GM18517 (cell line): Measurements from ENCODE around the gene FLNB.

Source experiments
- ATAC-seq: cut with Tn5 transposase; IDR thresholded peaks from one replicate; pipeline ENCODE4 v1.9.1; 2021; ENCODE audit warnings: mild to moderate bottlenecking, moderate library complexity; ENCODE audit not compliant: unreplicated experiment

Gene FLNB

DNA sequence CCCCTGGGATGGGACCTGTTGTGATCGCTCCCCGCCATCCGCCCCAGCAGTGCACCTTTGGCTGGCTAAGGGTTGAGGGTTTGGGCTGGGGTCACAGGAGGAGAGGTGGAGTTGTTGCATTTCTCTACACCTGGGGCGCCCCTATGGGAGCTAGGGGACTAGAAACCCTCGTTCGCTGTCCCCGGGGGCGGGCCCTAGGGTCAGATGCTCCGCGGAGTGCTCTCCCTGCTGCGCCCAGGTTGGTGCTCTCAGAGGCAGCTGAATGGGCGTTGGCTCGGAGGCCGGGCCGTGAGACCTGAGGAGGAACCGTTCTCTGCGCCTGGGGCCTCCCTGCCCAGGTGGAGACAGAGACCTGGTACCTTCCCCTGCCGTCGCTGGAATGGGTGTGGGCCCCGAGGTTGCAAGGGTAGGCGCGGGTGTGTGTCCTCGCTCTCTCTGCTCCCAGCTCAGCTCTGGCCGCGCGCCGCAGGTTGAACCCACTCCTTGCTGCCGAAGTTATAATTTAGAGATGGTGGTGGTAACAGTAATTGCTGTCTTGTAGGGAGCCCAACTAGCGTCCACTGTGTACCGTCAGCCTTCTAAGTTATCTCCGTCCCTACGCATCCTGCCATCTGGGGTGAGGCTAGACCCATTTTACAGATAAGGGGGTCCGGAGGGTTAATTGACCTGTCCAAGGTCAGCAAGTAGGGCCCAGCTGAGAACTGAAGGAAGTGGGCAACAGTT is 965 bp downstream of the FLNB start:
- ATAC-seq = no peak

DNA sequence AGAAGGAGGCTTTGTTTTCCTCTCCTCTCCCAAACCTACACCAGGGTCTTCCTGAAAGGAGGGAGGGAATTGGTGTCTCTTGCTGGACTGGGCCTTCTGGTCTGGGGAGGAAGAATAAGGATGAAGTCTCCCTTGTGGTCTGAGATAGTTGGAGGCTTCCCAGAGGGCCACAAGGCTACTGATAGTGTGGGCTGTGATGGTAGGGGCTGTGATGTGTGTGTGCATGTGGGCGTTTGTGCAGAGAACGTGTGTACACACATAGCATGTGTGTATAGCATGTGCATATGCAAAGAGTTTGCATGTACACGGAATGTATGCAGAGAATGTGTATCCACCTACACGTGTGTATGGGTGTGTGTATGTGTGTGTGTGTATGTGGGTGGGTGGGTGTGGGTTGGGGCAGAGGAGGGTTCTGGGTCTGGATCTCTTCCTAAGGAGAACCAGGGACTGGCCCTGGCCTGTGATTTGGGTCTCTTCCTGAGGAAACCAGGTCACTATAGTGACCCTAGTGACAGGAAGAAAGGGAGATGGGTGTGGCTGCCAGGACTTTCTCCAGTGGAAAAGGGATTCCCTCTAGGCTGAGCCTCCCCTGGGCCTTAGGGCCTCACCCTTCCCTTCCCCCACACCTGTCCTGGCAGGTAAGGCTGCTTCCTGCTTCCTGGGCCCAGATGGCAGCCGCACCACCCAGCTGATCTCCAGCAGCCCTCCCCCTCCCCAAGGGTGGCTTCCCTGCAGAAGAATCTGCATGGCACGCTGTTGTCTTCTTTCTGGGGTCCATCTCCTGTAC is 1.7 kb downstream of the FLNB start:
- no peak for ATAC-seq

DNA sequence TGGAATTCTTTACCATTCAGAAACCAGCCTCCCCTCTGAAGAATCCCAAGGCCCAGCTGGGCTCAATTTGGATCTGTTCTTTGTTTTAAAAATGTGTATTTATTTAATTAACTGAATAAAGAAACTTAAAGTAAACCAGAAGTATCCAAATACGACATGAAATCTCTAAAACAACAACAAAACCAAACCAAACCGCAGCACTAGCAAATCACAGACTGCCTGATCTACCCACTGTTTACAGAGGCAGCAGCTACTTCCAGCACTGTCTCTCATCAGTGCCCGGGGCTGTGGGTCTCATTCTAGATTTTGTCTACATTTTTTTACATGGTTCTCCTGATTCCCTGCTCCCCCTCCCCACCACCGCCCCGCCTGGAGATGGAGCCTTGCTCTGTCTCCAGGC is 2.3 kb downstream of the FLNB start:
- no peak for ATAC-seq

DNA sequence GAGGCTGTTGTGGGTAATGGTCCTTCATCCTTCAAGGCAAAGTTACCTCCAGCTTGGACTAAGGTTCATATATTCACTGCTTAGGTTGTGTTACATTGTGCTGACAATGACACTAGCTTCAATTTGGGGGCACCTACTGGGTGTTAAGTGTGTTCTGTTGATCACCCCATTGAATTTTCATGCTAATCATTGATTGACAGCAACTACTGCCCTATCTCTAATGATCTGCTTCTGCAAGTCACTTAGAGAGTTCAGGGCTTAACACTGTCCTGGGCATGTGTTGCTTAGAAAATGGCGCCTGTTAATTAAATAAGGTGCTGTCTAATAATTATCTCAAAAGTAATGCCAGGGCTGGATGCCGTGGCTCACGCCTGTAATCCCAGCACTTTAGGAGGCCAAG is 3.4 kb downstream of the FLNB start:
- no peak for ATAC-seq

DNA sequence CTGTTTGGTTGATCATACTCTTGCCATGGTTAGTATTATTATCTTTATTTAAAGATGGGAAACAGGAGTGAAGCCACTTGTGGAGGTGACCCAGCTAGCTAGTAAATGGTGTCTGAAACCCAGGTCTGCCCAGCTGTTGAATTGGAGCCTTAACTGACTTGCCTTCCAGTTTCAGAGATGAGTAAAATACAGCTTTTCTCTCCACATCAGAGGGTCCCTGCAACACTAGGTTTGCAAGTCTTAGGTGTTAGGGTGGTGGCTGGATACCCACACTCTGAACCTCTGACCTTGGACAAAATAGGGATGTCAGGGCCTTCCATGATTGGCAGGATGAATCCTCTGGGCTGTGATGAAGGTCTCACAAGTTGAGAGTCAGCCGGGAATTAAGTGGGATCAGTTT is 4.1 kb downstream of the FLNB start:
- no peak for ATAC-seq

DNA sequence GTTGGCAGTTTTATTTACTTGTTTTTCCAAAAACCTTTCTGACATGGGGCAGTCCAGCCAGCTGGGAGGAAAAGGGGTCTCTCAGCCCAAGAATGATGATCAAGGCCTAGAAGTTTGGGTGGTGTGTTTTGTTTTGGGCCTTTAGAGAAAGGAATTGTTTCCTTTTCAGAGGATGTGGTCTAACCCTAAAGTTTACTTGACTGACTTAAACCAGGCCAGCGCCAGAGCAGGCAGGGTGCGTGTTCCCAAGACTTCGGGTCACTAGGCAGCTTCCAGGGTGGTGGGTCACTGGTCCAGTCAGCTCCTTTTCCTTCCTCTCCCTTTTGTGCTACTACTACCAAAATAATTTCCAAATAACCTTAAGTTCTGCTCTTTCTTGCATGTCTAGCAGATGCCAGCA is 4.9 kb downstream of the FLNB start:
- ATAC-seq = no peak

DNA sequence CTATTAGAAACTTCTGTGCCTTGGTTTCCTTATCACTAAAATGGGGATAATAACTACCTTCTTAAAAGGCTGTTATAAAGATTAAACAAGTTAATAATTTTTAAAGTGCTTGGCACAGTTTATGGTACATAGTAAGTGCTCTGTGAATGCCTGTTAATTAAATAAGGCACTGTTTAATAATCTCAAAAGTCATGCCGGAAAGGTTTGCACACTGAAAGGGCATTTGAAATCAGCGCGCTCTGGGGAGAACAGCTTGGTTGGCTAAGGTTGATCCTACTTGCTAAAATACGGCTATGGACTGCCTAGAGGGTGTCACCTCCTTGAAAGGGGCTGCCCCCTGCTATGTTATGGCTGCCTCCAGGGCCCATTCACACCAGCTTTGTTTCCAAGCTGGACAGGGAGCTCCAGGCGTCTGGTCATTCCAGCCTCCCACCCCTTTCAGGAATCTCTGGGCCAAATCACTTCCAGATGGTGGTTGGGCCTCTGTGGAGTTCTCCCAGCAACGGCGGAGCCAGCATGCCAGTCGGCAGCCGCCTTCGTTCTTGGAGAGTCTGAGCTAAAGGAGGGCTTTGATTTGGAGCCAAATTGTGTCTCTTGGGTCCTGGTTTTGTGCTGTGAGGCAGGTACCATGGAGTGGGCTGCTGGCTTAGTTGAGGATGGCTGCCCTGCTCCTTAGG is 5.9 kb downstream of the FLNB start:
- no peak for ATAC-seq

DNA sequence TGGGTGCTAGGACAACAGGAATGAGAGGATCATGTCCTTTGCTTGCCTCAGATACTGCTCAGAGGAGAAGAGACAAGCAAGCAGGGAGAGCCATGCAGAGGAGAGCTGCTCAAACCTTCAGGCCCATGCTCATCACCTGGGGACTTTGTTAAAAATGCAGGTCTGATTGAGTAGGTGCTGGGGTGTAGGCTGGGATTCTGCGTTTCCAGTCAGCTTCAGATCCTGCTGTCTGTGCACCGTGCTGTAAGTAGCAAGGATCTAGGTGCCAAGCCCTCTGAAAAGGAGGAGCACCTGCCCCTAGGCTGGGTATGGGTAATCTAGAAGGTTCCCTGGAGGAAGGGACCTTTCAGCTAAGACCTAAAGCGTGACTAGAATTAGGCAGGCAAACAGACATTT is 7.3 kb downstream of the FLNB start:
- no peak for ATAC-seq

DNA sequence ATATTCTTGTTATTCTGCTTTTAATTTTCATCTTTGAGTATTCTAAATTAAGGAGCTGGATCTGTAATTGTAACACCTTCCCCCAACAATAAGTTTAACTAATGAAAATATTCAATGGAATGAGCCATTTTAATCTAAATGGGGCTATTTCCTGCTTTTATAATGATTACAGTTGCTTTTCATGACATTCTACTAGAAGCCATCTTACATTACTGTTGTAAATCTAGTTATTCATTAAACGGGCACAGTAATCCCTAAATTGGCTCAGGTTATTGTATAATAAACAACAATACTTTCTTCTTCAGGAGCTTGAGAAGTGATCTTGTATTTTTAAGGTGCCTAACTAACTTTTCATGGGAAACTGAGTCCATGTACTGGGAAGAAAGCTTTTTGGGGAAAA is 8.5 kb downstream of the FLNB start:
- ATAC-seq = no peak

DNA sequence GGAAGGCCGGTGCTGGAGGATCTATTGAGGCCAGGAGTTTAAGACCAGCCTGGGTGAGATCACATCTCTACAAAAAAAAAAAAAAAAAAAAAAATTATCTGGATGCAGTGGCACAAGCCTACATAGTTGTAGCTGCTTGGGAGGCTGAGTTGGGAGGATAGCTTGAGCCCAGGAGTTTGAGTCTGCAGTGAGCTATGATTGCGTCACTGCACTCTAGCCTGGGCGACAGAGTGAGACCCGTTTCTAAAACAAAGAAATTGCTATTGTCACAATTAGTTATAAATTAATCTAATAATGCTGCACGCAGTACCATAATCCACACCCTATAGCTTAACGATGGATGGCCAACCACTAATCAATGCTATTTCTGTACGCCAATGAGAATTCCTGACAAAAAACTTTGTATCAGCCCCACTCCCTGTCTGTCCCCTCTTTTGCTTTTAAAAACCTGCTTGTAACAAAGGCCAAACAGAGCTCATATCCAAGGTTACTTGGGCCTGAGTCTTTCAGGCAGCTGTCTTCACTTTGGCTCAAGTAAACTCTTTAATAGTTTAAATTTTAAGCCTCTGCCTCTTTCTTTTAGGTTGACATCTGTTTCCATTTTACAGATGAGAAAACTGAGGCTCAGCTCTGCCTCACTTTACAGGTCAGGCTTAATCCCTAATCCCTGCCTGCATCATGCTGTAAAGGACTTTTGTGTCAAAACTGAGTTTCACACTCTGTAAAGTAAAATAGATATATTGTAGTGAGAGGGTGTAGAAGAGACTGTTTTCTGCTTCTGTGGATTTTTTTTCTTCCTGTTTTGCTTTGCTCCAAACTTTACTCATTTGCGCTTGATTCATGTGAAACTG is 10.9 kb downstream of the FLNB start:
- no peak for ATAC-seq

DNA sequence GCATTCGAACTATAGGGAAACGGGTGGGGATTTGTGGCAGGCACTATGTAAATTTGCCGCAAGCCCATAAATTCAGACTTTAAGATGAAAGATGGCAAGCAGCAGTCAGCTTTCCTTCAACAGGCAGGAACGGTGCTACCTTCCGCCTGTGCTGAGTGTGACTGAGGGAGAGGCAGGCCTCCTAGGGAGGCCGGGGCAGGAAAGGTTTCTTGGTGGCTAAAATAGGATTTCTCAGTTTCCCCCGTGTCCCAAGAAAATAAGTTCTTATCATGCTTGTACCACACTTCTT is 12.5 kb downstream of the FLNB start:
- ATAC-seq = no peak

DNA sequence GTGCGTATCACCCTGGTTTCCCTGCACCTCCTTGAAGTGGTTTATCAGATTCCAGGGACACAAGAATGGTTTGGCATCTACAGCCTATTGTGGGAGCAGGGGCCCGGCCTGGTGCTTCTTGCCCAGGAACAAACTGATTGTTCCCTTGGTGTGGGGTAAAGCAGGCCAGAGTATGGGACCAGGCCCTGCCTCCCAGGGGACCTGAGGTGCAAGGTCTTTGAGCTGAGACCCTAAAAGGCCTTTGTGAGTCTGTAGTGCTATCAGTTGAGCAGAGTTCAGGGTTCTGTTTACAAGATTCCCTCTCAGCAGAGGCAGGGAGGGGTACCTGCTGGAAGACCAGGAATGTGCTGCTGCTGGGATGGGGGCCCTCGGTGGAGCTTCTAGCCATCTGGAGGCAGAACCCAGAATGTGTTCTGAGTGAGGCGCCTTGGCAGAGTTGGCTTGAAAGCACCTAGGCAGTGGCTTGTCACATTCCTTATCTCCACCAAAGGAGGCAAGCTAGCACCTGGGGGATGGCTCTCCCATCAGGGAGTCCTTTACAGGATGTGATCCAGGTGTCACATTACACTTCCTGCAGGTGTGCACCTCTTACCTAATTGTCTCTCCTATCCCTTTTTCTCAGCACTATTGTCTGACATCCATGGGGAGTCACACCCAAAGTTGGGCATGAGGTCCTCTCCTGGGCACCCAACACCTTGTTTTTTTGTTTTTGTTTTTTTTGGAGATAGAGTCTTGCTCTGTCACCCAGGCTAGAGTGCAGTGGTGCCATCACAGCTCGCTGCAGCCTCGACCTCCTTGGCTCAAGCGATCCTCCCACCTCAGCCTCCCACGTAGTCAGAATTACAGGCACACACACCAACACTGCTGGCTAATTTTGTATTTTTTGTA is 13.1 kb downstream of the FLNB start:
- ATAC-seq = no peak

DNA sequence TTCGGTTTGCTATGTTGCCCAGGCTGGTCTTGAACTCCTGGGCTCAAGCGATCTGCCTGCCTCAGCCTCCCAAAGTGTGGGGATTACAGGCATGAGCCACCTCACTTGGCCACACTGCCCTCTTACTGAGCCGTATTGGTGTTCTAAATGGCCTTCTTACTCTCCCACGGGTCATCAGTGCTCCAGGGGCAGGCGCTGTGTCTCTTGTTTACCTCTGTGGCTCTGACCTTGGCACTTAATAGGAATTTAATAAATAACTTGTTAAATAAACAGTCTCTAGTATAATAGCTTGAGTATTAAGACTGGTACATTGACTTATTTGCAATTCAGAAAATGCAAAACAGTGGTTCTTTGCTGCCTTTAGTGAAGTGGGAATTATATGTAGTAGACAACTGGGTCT is 13.7 kb downstream of the FLNB start:
- ATAC-seq = no peak

DNA sequence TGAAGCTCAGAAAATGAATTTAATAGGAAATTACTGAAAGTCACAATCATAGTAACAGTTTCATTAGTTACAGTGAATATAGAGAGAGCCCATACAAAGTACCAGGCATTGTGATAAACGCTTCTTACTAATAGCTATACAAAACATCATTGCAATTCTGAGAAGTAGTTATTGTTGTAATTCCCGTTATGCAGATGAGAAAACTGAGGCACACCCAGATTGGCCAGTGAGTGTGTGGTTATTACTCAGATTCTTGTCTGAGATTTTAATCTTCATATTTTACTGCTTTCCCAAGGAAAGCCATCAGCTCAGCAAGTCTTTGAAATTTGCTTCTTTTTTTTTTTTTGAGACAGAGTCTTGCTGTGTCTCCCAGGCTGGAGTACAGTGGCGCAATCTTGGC is 14.3 kb downstream of the FLNB start:
- ATAC-seq = no peak

DNA sequence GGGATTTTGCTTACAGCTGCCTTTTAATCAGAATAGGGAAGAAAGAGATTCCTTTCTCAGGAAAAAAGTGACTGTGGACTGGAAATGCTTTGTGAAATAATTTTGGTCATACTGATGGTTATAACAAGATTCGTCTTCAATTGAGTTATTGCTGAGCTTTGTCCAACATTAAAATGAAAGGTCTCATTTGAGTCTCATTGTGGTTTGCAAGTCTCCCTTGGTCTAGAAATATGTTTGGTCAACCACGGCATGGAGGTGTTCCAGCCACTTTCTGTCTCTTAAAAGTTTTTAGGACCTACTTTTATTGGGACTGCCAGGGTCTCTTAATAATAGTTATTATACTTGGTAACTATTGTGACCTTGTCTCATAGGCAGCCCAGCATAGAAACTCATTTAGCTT is 15.3 kb downstream of the FLNB start:
- ATAC-seq = no peak

DNA sequence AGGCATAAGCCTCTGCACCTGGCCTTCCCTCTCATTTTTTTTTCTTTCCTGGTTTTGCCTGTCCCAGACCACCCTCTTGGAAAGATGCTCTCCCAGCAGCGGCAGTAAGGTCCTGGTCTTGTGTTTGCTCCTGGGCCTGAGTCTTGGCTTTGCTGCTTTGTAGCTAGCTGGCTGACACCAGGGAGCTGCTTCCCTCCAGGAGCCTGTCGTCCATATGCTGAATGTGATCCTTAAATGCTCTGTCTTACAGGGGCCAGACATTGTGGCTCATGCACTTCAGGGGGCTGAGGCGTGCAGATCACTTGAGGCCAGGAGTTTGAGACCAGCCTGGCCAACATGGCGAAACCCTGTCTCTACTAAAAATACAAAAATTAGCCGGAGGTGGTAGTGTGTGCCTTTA is 17.2 kb downstream of the FLNB start:
- ATAC-seq = no peak

DNA sequence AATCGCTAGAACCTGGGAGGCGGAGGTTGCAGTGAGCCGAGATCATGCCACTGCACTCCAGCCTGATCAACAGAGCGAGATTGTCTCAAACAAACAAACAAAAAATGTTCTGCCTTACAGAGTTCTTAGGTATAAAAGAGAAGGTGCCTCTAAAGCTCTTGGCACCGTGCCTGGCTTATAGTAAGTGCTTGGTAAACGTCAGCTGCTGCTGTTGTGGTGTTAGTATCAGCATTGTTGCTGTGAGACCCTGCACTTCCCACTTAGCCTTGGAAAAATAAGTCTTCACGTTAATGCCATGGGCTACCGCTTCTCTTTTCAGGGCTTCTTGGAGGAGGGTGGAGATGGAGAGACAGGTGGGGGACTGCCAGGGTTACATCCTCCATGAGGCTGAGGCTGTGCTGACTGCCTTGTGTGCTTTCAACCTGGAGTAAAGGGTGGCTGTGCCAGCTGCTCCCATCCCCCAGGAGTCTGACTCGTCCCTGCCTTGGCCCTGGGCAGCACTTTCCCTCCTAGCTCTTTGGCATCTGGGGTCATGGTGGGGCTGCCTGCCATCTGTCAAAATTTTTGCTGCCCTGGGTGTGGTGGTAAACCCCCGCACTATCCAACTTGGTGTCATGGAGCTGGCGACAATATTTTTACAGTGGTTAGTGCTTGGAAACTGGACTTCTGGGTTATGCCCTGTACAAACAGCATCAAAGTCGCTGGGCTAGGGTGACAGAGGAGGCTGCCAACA is 17.8 kb downstream of the FLNB start:
- no peak for ATAC-seq

DNA sequence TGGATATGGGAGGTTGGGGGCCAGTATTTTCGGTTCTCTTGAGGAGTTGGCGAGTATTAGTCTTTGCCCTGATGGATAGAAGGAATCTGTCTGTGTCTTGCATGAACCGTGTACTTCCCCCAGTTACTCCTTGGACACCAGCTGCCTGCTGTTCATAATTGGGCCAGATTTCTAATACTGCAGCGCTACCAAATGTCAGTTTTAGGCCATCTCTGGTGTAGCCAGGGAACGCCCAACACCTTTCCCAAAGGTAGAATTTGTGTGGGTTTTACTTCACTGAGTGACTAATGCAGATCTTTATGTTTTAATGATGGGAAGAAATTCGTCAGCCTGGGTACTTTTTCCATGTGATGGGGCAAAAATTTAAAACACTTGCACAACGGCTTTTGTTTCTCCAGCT is 18.4 kb downstream of the FLNB start:
- ATAC-seq = no peak

DNA sequence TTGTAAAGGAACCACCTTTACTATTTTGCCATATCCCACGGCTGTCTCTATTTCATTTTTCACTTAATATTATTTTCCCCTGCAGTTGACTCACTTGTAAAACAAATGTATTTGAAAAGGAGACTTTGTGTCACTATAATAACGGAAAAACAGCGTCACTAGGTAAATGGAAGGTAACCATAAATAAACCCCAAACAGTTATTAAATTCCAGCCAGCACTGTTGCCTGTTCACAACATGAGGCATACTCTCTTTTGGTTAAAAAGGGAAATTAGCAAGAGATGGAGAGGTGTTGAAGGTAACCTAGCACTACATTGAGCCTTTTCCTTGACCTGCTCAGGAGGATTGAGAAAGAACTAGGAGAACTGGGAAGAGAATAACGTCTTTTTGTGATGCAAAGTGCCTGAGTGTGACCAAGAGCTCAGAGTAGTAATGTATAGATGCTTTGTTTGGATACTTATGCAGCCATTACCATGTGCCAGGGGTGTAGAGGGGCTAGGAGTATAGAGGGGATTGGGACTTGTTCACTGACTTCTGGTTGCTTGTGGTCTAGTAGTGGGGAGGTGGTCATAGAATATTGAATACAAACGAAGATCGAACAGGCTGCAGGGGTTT is 19.6 kb downstream of the FLNB start:
- no peak for ATAC-seq
